Gastrocnemius medialis (tissue), 4 donors: ENCODE results near the gene CHMP1B. TPM values are rescaled to one million over a fixed set of nuclear protein-coding genes. Genes with fewer than 3 reads are reported as not detected.

Source experiments
- ATAC-seq, 2 donors: fragments of 150-250 bp; one replicate each; pipeline ENCODE4 v1.9.1; 2016
- DNase-seq, 2 donors: peaks; one replicate each; pipeline ENCODE4 v3.0.0-alpha.2; 2019
- H3K27ac ChIP-seq, 4 donors: fragments of 200-600 bp; sonication (generic); 1 replicate in 1 of 4; 2 replicates in 3 of 4; pipeline ENCODE4 v1.5.1; 2016 to 2018; ENCODE audit warnings: mild to moderate bottlenecking in 2 of 4, moderate library complexity in 1 of 4
- H3K27me3 ChIP-seq, 3 donors: fragments of 200-600 bp; sonication (generic) in 2 of 3; 1 replicate in 1 of 3; 2 replicates in 2 of 3; pipeline versions ENCODE4 v1.5.1 to v1.6.0; 2016 to 2019; ENCODE audit warnings: mild to moderate bottlenecking in 1 of 3, moderate library complexity in 1 of 3
- H3K36me3 ChIP-seq, 2 donors: fragments of 200-600 bp; sonication (generic) in 1 of 2; one replicate each; pipeline ENCODE4 v1.5.1; 2017 to 2018
- H3K4me1 ChIP-seq, 2 donors: fragments of 200-600 bp; sonication (generic) in 1 of 2; one replicate each; pipeline ENCODE4 v1.5.1; 2016 to 2017; ENCODE audit warnings: mild to moderate bottlenecking in 2 of 2
- H3K4me3 ChIP-seq, 4 donors: fragments of 200-600 bp; sonication (generic) in 3 of 4; 1 replicate in 1 of 4; 2 replicates in 3 of 4; pipeline ENCODE4 v1.5.1; 2016 to 2019; ENCODE audit warnings: mild to moderate bottlenecking in 2 of 4
- H3K9me3 ChIP-seq, 3 donors: fragments of 200-600 bp; sonication (generic) in 2 of 3; 1 replicate in 1 of 3; 2 replicates in 2 of 3; pipeline ENCODE4 v1.5.1; 2016 to 2019
- POLR2A ChIP-seq, 2 donors: fragments of 450-650 bp; IDR thresholded peaks; one replicate each; pipeline ENCODE4 v1.6.1; 2017; ENCODE audit warnings: antibody characterized with exemption in 2 of 2, mild to moderate bottlenecking in 2 of 2, moderate library complexity in 2 of 2
- in situ Hi-C, 4 donors: fragments of 200-750 bp; cut with MboI; loops; one replicate each; pipeline versions ENCODE4 v1.15.0 to v1.8.0; 2017; ENCODE audit warnings: low sequenced_read_pairs in 4 of 4
- intact Hi-C: fragments of 100-400 bp; cut with DNase I; formaldehyde crosslinking; loops from one replicate; pipeline ENCODE4 v1.15.1; 2023; ENCODE audit warnings: low total_unique reads
- total RNA-seq, 4 donors: library from RNA; depleted of rRNA; stranded (reverse); fragments of >200 nt; gene quantifications; one replicate each; pipeline versions ENCODE4 v1.1.0 to v1.2.3, GENCODE V29; 2016
- TF ChIP-seq, protein P1 (sequence below), 5 experiments: fragments of 450-650 bp in 3 of 5; fragments of 200-600 bp in 2 of 5; sonication (generic) in 2 of 5; IDR thresholded peaks in 4 of 5; conservative IDR thresholded peaks in 1 of 5; 1 replicate in 4 of 5; 2 replicates in 1 of 5; pipeline ENCODE4 v1.5.1; 2016 to 2019; ENCODE audit warnings: antibody characterized with exemption in 5 of 5, mild to moderate bottlenecking in 3 of 5, moderate library complexity in 3 of 5

The CHMP1B gene
- total RNA-seq, 4 donors from 2014 or later, result 347 to 634 (median 407) TPM

DNA sequence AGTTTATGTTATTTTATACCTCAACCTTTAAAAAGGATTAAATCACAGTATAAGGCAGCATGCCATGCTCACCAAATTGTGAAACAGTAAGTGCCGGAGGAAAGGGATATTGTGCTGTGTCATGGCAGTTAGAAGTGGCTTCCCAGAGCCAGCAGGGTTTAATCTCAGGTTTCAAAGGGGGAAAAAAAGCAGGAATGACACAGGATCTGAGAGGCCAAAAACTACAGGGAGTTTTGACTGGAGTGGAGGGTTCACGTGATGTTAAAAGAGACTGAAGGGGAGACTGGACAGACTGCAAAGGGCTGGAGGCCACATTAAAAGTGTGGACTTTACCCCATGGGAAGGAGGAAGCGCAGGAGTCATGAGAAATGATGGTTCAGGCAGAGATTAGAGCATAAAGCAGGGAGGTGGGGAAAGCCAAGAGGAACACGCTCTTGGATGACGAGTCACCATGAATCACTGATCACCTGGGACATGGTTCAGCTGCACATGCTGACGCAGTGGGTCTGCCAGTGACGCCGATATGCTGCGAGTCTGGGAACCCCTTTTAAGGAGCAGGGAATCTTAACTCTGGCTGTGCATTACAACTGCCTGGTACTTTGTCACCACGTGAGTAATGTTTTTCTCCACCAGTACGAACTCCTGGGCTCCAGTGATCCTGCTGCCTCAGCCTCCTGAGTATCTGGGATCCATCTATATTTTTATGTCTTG is 6.1 kb downstream of the CHMP1B start:
- Histone ChIP-seq H3K36me3 (peaks cover 0 to 25% of the 10 kb centered on the region in 2 donors), H3K27ac (peak overlapping the region; percentile 90 to 99 (median 96)), H3K4me3 (peak overlapping the region; percentile 35 to 81 (median 42)), H3K27me3 (no peaks in the 10 kb centered on the region), H3K9me3 (no peaks in the 10 kb centered on the region), H3K4me1 (peaks cover 33 to 60% of the 10 kb centered on the region in 2 donors)
- ATAC-seq (peak; percentile 83 to 86), DNase-seq (peak; percentile 92 to 97)
- intact Hi-C loops (loop anchor here (1.0 to 10.0 kb wide), 4 partner anchors 130 to 1323 kb away; no protein-coding TSS in a partner anchor), in situ Hi-C loops (loop anchor here in 2 of 4 donors (10.0 to 25.0 kb wide), 2 partner anchors 137 to 670 kb away; no protein-coding TSS in a partner anchor)
- TF ChIP-seq POLR2A (IDR thresholded peaks at IDR 0.05), result peak; percentile 81 to 88
- TF ChIP-seq, protein P1, sequence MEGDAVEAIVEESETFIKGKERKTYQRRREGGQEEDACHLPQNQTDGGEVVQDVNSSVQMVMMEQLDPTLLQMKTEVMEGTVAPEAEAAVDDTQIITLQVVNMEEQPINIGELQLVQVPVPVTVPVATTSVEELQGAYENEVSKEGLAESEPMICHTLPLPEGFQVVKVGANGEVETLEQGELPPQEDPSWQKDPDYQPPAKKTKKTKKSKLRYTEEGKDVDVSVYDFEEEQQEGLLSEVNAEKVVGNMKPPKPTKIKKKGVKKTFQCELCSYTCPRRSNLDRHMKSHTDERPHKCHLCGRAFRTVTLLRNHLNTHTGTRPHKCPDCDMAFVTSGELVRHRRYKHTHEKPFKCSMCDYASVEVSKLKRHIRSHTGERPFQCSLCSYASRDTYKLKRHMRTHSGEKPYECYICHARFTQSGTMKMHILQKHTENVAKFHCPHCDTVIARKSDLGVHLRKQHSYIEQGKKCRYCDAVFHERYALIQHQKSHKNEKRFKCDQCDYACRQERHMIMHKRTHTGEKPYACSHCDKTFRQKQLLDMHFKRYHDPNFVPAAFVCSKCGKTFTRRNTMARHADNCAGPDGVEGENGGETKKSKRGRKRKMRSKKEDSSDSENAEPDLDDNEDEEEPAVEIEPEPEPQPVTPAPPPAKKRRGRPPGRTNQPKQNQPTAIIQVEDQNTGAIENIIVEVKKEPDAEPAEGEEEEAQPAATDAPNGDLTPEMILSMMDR (IDR thresholded peaks at IDR 0.05 in 4 of 5, conservative IDR thresholded peaks at IDR 0.05 in 1 of 5), result no peak

DNA sequence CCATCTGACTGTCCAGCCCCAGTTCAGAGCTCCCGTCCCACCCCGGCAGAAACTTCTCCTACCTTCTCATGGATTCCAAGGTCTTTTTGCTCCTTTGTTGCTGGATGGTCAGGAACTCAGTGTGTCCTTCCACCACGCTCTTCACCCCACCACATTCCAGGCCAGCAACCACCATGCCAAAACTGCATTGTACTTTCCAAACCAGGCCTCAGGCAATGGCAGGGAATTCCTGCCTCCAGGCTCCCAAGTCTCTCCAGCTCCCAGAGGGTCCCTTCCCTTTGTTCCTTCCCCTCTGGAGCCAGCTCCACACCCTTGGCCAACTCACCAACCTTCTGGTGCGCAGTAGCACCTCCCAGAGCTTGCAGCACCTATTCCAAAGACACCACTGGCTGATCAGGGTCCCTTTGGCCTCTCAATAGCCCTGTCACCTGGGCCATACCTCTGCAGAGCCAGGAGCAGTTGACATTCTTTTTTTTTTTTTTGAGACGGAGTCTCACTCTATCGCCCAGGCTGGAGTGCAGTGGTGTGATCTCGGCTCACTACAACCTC is 8.1 kb downstream of the CHMP1B start:
- ATAC-seq, result no peak
- Histone ChIP-seq H3K27ac (peak overlapping the region; percentile 90 to 99 (median 96)), H3K36me3 (peaks cover 0 to 9% of the 10 kb centered on the region in 2 donors), H3K4me1 (peaks cover 31 to 49% of the 10 kb centered on the region in 2 donors), H3K4me3 (peak overlapping the region in 3 of 4 donors; percentile 35 to 81 (median 43)), H3K9me3 (no peaks in the 10 kb centered on the region), H3K27me3 (no peaks in the 10 kb centered on the region)
- in situ Hi-C loops, result loop anchor here in 2 of 4 donors (10.0 to 25.0 kb wide), 2 partner anchors 135 to 672 kb away; no protein-coding TSS in a partner anchor
- intact Hi-C loops, result loop anchor here (5.0 to 10.0 kb wide), 3 partner anchors 168 to 1325 kb away; no protein-coding TSS in a partner anchor
- DNase-seq, result no peak
- no peak for TF ChIP-seq POLR2A (IDR thresholded peaks at IDR 0.05)

DNA sequence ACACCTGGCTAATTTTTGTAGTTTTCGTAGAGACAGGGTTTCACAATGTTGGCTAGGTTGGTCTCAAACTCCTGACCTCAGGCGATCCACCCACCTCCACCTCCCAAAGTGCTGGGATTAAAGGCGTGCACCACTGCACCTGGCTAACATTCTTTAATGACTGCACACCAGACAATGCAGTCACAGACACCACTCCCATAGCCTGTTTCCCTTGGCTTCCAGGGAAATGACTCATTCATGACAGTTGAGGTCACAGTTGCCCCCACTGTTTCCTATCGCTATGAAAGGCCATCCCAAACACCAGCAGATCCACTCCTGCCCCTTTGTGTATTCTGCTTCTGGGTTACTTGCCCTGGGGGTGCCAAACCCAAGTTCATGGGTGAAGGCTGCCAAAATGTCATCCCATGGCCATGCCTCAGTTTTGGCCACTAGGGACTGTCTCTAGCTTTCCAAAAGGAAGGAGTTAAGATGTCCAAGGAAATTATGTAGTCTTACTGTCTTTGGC is 8.7 kb downstream of the CHMP1B start:
- H3K4me3 ChIP-seq, result peak overlapping the region in 3 of 4 donors; percentile 35 to 81 (median 43)
- no peaks in the 10 kb centered on the region for H3K27me3 ChIP-seq
- DNase-seq (peak in 1 of 2 donors; percentile 46), ATAC-seq (no peak)
- in situ Hi-C loops (loop anchor here in 2 of 4 donors (10.0 to 25.0 kb wide), 2 partner anchors 135 to 673 kb away; no protein-coding TSS in a partner anchor), intact Hi-C loops (loop anchor here (1.0 to 10.0 kb wide), 5 partner anchors 10 to 1325 kb away; partner anchors contain the start of gene MPPE1)
- H3K4me1 ChIP-seq, result peaks cover 31 to 43% of the 10 kb centered on the region in 2 donors
- H3K9me3 ChIP-seq, result no peaks in the 10 kb centered on the region
- peaks cover 0 to 4% of the 10 kb centered on the region in 2 donors for H3K36me3 ChIP-seq
- H3K27ac ChIP-seq, result peak overlapping the region; percentile 90 to 99 (median 96)
- TF ChIP-seq, protein P1 (IDR thresholded peaks at IDR 0.05 in 4 of 5, conservative IDR thresholded peaks at IDR 0.05 in 1 of 5), result peak in 4 of 5 experiments; percentile 24 to 35 (median 33)
- peak; percentile 40 to 53 for TF ChIP-seq POLR2A (IDR thresholded peaks at IDR 0.05)

DNA sequence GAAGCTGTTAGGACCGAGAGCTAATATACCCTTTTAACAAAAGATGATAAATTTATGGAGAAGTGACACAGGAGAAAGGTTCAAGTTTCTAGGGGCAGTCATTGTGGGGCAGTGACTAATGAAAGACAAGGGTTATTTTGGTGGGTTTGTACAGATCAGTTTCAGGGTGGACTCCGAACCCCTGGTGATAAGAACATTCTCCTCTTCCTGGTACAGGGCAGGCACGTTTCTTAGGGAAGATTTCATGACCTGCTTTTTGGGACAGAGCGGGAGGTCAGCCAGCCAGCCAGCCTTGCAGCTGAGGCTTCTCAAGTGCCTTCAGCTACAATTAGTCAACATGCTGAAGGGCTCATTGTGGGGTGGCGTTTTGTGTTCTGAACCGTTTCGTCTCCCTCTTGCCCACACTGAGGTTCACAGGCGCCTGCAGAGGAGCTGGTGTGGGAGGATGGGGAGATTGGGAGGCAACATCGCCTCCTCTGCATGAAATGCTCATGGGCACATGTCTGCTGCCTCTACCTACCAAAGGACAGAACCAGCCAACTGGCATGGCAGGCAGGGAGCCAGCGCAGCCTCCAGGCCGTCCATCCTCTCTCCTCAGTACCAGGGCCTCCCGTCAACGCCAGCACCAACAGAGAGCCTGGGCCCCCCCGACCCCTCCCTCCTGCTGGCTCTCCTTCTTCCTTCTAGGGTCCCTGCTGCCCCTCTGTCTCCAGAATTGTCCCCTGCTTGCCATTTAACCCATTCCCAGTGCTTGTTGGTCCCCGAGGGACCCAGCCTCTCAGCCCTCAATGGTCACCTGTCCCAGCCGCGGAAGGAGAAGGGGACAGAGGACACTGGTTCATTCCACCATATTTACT is 9.6 kb downstream of the CHMP1B start:
- TF ChIP-seq, protein P1 (IDR thresholded peaks at IDR 0.05 in 4 of 5, conservative IDR thresholded peaks at IDR 0.05 in 1 of 5), result no peak
- no peak for TF ChIP-seq POLR2A (IDR thresholded peaks at IDR 0.05)

More for the DNA sequence above, 9.6 kb downstream of the CHMP1B start:
- Histone ChIP-seq H3K4me1 (peaks cover 25 to 37% of the 10 kb centered on the region in 2 donors), H3K4me3 (no peak overlapping the region), H3K27me3 (no peaks in the 10 kb centered on the region), H3K27ac (peak overlapping the region; percentile 90 to 99 (median 96)), H3K9me3 (no peaks in the 10 kb centered on the region), H3K36me3 (no peaks in the 10 kb centered on the region)
- in situ Hi-C loops, result loop anchor here in 1 of 4 donors (25.0 kb wide), 1 partner anchor 674 kb away; no protein-coding TSS in a partner anchor
- DNase-seq (no peak), ATAC-seq (no peak)
- intact Hi-C loops, result loop anchor here (1.0 to 5.0 kb wide), 2 partner anchors 11 to 46 kb away; partner anchors contain the start of gene MPPE1
